Trophoblast cell (in vitro differentiated cells and primary cell): ENCODE data around the gene PRAF2.

ENCODE experiments used
- DNase-seq, 2 donors: peaks; one replicate each; pipeline ENCODE4 v3.0.0-alpha.2; 2016
- H2AFZ ChIP-seq: 2 replicates; pipeline ENCODE4 v1.6.1; 2013; ENCODE audit warnings: low read length, moderate library complexity, mild to moderate bottlenecking; ENCODE audit not compliant: insufficient read depth, poor library complexity
- H2AK5ac ChIP-seq: 2 replicates; pipeline ENCODE4 v1.6.1; 2013; ENCODE audit warnings: mild to moderate bottlenecking, low read length
- H2BK120ac ChIP-seq: 2 replicates; pipeline ENCODE4 v1.6.1; 2013; ENCODE audit warnings: low read length, mild to moderate bottlenecking, moderate library complexity; ENCODE audit not compliant: insufficient read depth, poor library complexity
- H2BK12ac ChIP-seq: 2 replicates; pipeline ENCODE4 v1.6.1; 2013; ENCODE audit warnings: mild to moderate bottlenecking, low read length, moderate library complexity
- H2BK5ac ChIP-seq: 2 replicates; pipeline ENCODE4 v1.6.1; 2013; ENCODE audit warnings: low read length, low read depth, moderate library complexity, mild to moderate bottlenecking; ENCODE audit not compliant: poor library complexity
- H3K14ac ChIP-seq: 2 replicates; pipeline ENCODE4 v1.6.1; 2013; ENCODE audit warnings: mild to moderate bottlenecking, low read length
- H3K18ac ChIP-seq: 2 replicates; pipeline ENCODE4 v1.6.1; 2013; ENCODE audit warnings: mild to moderate bottlenecking, low read length
- H3K23ac ChIP-seq: 2 replicates; pipeline ENCODE4 v1.6.1; 2013; ENCODE audit warnings: low read length
- H3K27ac ChIP-seq: 2 replicates; pipeline ENCODE4 v1.5.1; 2013; ENCODE audit warnings: low read depth, mild to moderate bottlenecking, inconsistent platforms, low read length, moderate library complexity
- H3K27me3 ChIP-seq: 2 replicates; pipeline ENCODE4 v1.6.1; 2013; ENCODE audit warnings: inconsistent platforms, mild to moderate bottlenecking, low read length, moderate library complexity; ENCODE audit not compliant: insufficient read depth
- H3K36me3 ChIP-seq, 2 experiments: 1 replicate in 1 of 2; 2 replicates in 1 of 2; pipeline ENCODE4 v1.6.1; 2013; ENCODE audit warnings: low read length in 2 of 2, mild to moderate bottlenecking in 2 of 2, moderate library complexity in 1 of 2; ENCODE audit not compliant: insufficient read depth in 2 of 2, control insufficient read depth in 1 of 2
- H3K4ac ChIP-seq: 2 replicates; pipeline ENCODE4 v1.6.1; 2013; ENCODE audit warnings: low read depth, mild to moderate bottlenecking, low read length, moderate library complexity
- H3K4me1 ChIP-seq, 2 experiments: 1 replicate in 1 of 2; 2 replicates in 1 of 2; pipeline ENCODE4 v1.6.1; 2013; ENCODE audit warnings: low read length in 2 of 2, mild to moderate bottlenecking in 2 of 2, moderate library complexity in 1 of 2; ENCODE audit not compliant: insufficient read depth in 2 of 2, control insufficient read depth in 1 of 2
- H3K4me2 ChIP-seq: 2 replicates; pipeline ENCODE4 v1.6.1; 2013; ENCODE audit warnings: inconsistent platforms, mild to moderate bottlenecking, low read length, moderate library complexity
- H3K4me3 ChIP-seq: 2 replicates; pipeline ENCODE4 v1.5.1; 2013; ENCODE audit warnings: mild to moderate bottlenecking, low read depth, low read length, inconsistent platforms
- H3K79me1 ChIP-seq: one replicate; pipeline ENCODE4 v1.6.1; 2013; ENCODE audit warnings: low read length
- H3K79me2 ChIP-seq: 2 replicates; pipeline ENCODE4 v1.6.1; 2013; ENCODE audit warnings: low read length, mild to moderate bottlenecking; ENCODE audit not compliant: control insufficient read depth, insufficient read depth, poor library complexity
- H3K9ac ChIP-seq: 2 replicates; pipeline ENCODE4 v1.6.1; 2013; ENCODE audit warnings: mild to moderate bottlenecking, low read length
- H3K9me3 ChIP-seq: 2 replicates; pipeline ENCODE4 v1.6.1; 2013; ENCODE audit warnings: low read depth, mild to moderate bottlenecking, control low read depth, inconsistent platforms, low read length; ENCODE audit not compliant: insufficient read depth
- H4K12ac ChIP-seq: 2 replicates; pipeline ENCODE4 v1.6.1; 2013; ENCODE audit warnings: low read depth, mild to moderate bottlenecking, low read length, moderate library complexity
- H4K8ac ChIP-seq: 2 replicates; pipeline ENCODE4 v1.6.1; 2013; ENCODE audit warnings: low read depth, mild to moderate bottlenecking, low read length, moderate library complexity
- H4K91ac ChIP-seq: one replicate; pipeline ENCODE4 v1.6.1; 2013; ENCODE audit warnings: low read depth, mild to moderate bottlenecking, low read length, moderate library complexity
- WGBS: extraction: QIAGEN DNeasy Blood & Tissue Kit; methylation state at CpG from one replicate; pipeline ENCODE4 v1.1.7; 2013; ENCODE audit warnings: missing lambda C conversion rate; ENCODE audit not compliant: insufficient read length, insufficient coverage; ENCODE audit errors: extremely low coverage; 5-methylcytosine and 5-hydroxymethylcytosine counted together

Gene PRAF2

GRCh38 chrX:49089553-49089952, 15.8 kb upstream of the PRAF2 start:
- Histone ChIP-seq H2AFZ (no peak overlapping the region), H3K18ac (no peak overlapping the region), H4K8ac (no peak overlapping the region), H3K23ac (no peak overlapping the region), H4K12ac (no peak overlapping the region), H2BK120ac (no peak overlapping the region), H3K14ac (no peak overlapping the region), H2AK5ac (no peak overlapping the region), H3K27me3 (no peaks in the 10 kb centered on the region), H3K36me3 (no peaks in the 10 kb centered on the region), H3K4me3 (no peak overlapping the region), H3K4ac (no peak overlapping the region), H3K27ac (no peak overlapping the region), H2BK12ac (no peak overlapping the region), H3K79me2 (no peaks in the 10 kb centered on the region), H3K4me1 (no peaks in the 10 kb centered on the region), H2BK5ac (no peak overlapping the region), H3K9ac (no peak overlapping the region), H3K79me1 (no peaks in the 10 kb centered on the region), H4K91ac (no peak overlapping the region), H3K4me2 (no peak overlapping the region), H3K9me3 (no peaks in the 10 kb centered on the region)
- WGBS: no CpG with 5 or more reads among the region's 4 CpGs
- peak in 1 of 2 donors; percentile 5 for DNase-seq

DNA sequence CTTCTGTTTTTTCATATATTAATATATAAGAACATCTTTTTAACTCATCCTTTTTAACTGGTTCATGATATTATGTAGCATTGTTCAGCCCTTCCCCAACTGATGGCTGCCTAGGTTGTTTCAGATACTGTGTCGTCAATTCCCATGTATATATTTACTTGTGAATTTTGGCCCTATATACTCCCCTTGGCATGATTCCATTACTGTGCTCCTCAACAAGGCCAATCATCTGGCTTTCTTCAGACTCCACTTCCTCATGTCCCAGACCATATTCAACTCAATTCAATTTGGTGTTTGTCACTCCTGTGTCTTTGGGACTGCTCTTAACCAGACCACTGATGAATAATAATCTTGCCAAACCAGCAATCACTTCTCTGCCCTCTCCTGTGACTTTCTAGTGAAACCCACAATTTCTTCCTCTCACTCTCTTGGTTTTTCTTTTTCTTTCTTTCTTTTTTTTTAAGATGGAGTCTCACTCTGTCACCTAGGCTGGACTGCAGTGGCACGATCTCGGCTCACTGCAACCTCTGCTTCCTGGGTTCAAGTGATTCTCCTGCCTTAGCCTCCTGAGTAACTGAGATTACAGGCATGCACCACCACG, 8.6 kb upstream of the PRAF2 start:
- no CpG with 5 or more reads among the region's 4 CpGs for WGBS
- no peaks in the 10 kb centered on the region for H3K9me3 ChIP-seq

DNA sequence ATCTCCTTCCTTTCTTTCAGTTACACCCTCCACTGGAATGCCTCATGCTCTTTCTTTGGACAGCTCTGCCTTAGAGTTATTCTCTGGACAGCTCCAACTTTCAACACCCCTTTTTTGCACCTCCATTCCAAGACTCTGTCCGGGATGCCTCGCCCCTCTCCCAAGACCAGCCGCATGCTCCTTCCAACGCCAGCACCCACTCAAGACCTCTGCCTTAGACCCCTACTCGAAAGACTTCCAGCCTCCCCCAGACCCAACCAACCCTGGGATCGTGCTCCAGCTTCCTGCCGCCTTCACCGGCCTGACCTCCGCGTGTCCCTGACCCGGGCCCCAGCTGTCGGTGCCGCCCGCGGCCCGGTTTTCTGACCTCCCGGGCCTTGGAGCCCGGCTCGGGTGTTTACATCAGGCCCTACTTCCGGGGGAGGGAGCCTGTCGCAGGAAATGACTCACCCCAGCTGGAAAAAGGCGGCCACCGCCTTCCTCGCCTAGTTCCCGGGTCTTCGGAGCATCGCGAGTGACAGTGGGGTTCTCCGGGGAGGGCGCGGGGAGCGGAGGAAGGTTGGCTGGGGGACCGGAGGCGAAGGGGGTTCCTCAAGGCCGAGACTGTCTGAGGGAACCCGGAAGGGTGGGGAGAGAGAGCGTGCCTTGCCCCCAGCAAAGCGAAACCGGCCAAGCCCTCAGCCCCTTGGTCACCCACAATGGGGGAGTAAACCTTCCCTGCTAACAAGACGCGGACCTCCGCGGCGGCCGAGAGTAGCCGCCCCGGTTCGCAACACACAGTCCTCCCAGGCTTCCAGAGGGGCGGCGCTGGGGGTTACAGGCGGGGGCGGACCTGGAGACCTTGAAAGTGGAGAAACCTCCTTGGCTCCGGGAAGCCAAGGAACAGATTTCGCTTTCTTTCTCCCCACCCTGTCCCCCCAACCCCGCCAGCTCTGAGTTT, 6.0 kb upstream of the PRAF2 start, which contains the start of gene WDR45:
TSS of gene WDR45 (minus strand) at position 399 of the 940 bp plus-strand sequence. CDS start 1,792 bp downstream, outside the sequence.
- Histone ChIP-seq H2AFZ (peak within 1 kb of the TSS; percentile 69), H3K4me2 (peak within 1 kb of the TSS; percentile 60), H3K23ac (no peak within 1 kb of the TSS), H2AK5ac (peak within 1 kb of the TSS; percentile 79), H3K36me3 (peaks cover 17 to 23% of the 10 kb centered on the region in 2 experiments), H3K14ac (peak within 1 kb of the TSS; percentile 85), H3K9ac (peak within 1 kb of the TSS; percentile 98), H3K9me3 (no peaks in the 10 kb centered on the region), H3K27me3 (no peaks in the 10 kb centered on the region), H4K8ac (peak within 1 kb of the TSS; percentile 88), H3K79me1 (peaks cover 10% of the 10 kb centered on the region), H2BK120ac (peak within 1 kb of the TSS; percentile 76), H3K18ac (peak within 1 kb of the TSS; percentile 87), H4K91ac (peak within 1 kb of the TSS; percentile 90), H3K27ac (peak within 1 kb of the TSS; percentile 83), H2BK5ac (peak within 1 kb of the TSS; percentile 80), H3K4me3 (peak within 1 kb of the TSS; percentile 81), H4K12ac (peak within 1 kb of the TSS; percentile 89), H3K79me2 (peaks cover 3% of the 10 kb centered on the region), H3K4me1 (peaks cover 9 to 15% of the 10 kb centered on the region in 2 experiments), H2BK12ac (no peak within 1 kb of the TSS), H3K4ac (peak within 1 kb of the TSS; percentile 87)
- no CpG with 5 or more reads among the region's 55 CpGs for WGBS
- peak; percentile 24 to 61 for DNase-seq

More for the DNA sequence above, 8.6 kb upstream of the PRAF2 start:
- no peak overlapping the region for H3K9ac ChIP-seq
- H4K8ac ChIP-seq: no peak overlapping the region
- H3K4me3 ChIP-seq: no peak overlapping the region
- no peaks in the 10 kb centered on the region for H3K27me3 ChIP-seq
- no peak for DNase-seq
- H3K14ac ChIP-seq: no peak overlapping the region
- H3K79me2 ChIP-seq: peaks cover 3% of the 10 kb centered on the region
- peaks cover 9 to 10% of the 10 kb centered on the region in 2 experiments for H3K4me1 ChIP-seq
- H4K91ac ChIP-seq: no peak overlapping the region
- H3K27ac ChIP-seq: no peak overlapping the region
- no peak overlapping the region for H2AFZ ChIP-seq
- no peak overlapping the region for H3K4me2 ChIP-seq
- no peak overlapping the region for H2BK120ac ChIP-seq
- H2BK5ac ChIP-seq: no peak overlapping the region
- peaks cover 4 to 5% of the 10 kb centered on the region in 2 experiments for H3K36me3 ChIP-seq
- no peak overlapping the region for H3K23ac ChIP-seq
- no peak overlapping the region for H2AK5ac ChIP-seq
- H2BK12ac ChIP-seq: no peak overlapping the region
- no peak overlapping the region for H3K4ac ChIP-seq
- H3K18ac ChIP-seq: no peak overlapping the region
- peaks cover 10% of the 10 kb centered on the region for H3K79me1 ChIP-seq
- H4K12ac ChIP-seq: no peak overlapping the region

- Histone ChIP-seq H3K4ac (no peak overlapping the region), H3K4me3 (no peak overlapping the region), H4K12ac (no peak overlapping the region), H2AFZ (no peak overlapping the region), H3K27ac (no peak overlapping the region), H2BK12ac (no peak overlapping the region), H3K27me3 (no peaks in the 10 kb centered on the region), H3K23ac (no peak overlapping the region), H2AK5ac (no peak overlapping the region), H3K18ac (no peak overlapping the region), H3K79me2 (peaks cover 5% of the 10 kb centered on the region), H2BK120ac (no peak overlapping the region), H2BK5ac (no peak overlapping the region), H3K4me2 (no peak overlapping the region), H3K14ac (no peak overlapping the region), H3K9ac (no peak overlapping the region), H3K36me3 (peaks cover 17 to 25% of the 10 kb centered on the region in 2 experiments), H4K8ac (no peak overlapping the region), H3K4me1 (peaks cover 9 to 21% of the 10 kb centered on the region in 2 experiments), H3K79me1 (peaks cover 15% of the 10 kb centered on the region), H4K91ac (no peak overlapping the region), H3K9me3 (no peaks in the 10 kb centered on the region)
- WGBS: no CpG with 5 or more reads among the region's 5 CpGs
- DNase-seq: peak in 1 of 2 donors; percentile 49
These were observed 4.1 kb upstream of the PRAF2 start for GRCh38 chrX:49077941-49078340.
